ENCODE results near the gene C1orf50.

C1orf50 gene

DNA sequence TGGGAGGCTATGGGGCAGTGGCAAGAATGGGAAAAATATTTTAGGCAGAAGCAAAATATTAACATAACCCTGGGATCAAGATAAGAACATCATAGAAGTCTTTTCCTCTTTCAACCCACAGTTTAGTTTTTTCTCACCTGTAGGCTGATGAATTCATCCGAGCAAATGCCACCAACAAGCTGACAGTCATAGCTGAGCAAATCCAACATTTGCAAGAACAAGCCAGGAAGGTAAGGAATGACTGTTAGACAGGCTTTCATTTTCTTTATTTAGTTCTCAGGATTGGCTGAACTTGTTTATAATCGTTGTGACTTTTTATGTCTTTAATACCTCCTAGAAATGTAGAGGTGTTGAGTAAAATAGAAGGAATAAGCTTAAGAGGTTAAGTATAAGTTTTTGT, 6.4 kb downstream of the C1orf50 start:
- Histone ChIP-seq H3K27ac (replicated peaks) (no peak overlapping the region), H3K27me3 (ENCODE audit: insufficient read depth, poor library complexity, severe bottlenecking) (no peaks in the 10 kb centered on the region), H3K4me3 (replicated peaks; ENCODE audit: insufficient read depth, low read length) (no peak overlapping the region)
- TF ChIP-seq GABPA (IDR thresholded peaks at IDR 0.05; ENCODE audit: low read depth) (no peak), SPI1 (IDR thresholded peaks at IDR 0.05; ENCODE audit: borderline replicate concordance, low read depth) (no peak), POLR2AphosphoS5 (IDR thresholded peaks at IDR 0.05; ENCODE audit: low read depth) (no peak)
- TF ChIP-seq, protein P1, sequence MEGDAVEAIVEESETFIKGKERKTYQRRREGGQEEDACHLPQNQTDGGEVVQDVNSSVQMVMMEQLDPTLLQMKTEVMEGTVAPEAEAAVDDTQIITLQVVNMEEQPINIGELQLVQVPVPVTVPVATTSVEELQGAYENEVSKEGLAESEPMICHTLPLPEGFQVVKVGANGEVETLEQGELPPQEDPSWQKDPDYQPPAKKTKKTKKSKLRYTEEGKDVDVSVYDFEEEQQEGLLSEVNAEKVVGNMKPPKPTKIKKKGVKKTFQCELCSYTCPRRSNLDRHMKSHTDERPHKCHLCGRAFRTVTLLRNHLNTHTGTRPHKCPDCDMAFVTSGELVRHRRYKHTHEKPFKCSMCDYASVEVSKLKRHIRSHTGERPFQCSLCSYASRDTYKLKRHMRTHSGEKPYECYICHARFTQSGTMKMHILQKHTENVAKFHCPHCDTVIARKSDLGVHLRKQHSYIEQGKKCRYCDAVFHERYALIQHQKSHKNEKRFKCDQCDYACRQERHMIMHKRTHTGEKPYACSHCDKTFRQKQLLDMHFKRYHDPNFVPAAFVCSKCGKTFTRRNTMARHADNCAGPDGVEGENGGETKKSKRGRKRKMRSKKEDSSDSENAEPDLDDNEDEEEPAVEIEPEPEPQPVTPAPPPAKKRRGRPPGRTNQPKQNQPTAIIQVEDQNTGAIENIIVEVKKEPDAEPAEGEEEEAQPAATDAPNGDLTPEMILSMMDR (IDR thresholded peaks at IDR 0.05; ENCODE audit: insufficient read depth, low read length), result no peak
- TF ChIP-seq, protein P2, sequence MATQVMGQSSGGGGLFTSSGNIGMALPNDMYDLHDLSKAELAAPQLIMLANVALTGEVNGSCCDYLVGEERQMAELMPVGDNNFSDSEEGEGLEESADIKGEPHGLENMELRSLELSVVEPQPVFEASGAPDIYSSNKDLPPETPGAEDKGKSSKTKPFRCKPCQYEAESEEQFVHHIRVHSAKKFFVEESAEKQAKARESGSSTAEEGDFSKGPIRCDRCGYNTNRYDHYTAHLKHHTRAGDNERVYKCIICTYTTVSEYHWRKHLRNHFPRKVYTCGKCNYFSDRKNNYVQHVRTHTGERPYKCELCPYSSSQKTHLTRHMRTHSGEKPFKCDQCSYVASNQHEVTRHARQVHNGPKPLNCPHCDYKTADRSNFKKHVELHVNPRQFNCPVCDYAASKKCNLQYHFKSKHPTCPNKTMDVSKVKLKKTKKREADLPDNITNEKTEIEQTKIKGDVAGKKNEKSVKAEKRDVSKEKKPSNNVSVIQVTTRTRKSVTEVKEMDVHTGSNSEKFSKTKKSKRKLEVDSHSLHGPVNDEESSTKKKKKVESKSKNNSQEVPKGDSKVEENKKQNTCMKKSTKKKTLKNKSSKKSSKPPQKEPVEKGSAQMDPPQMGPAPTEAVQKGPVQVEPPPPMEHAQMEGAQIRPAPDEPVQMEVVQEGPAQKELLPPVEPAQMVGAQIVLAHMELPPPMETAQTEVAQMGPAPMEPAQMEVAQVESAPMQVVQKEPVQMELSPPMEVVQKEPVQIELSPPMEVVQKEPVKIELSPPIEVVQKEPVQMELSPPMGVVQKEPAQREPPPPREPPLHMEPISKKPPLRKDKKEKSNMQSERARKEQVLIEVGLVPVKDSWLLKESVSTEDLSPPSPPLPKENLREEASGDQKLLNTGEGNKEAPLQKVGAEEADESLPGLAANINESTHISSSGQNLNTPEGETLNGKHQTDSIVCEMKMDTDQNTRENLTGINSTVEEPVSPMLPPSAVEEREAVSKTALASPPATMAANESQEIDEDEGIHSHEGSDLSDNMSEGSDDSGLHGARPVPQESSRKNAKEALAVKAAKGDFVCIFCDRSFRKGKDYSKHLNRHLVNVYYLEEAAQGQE (IDR thresholded peaks at IDR 0.05; ENCODE audit: insufficient replicate concordance, low read depth), result no peak
- DNase-seq (ENCODE audit: low read depth in 1 of 2, low spot score in 1 of 2), result no peak

DNA sequence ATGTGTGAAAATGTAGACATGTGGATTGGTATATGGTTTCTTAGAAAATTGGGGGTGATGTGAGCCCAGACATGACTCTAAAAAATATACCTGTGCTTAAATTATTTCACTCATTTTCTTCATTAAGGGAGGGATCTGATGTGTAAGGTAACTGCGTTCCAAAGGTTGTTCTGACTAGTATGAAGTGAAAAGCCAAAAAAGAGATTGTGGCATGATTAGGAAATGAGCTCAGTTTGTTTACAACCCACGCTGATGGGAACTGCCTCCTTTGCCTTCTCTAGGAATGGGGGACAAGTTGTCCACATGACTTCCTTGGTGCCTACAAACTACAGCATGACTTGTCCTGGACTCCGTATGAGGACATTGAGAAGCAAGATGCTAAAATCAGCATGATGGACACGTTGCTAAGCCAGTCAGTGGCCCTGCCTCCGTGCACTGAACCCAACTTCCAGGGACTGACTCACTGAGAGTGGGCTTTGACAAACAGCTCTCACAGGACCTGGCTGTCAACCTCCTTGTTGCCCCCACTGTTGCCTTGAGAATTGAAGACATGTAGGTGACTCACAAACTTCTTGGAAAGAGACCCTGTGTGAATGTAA, 8.0 kb downstream of the C1orf50 start:
- H3K4me3 ChIP-seq (replicated peaks; ENCODE audit: insufficient read depth, low read length), result no peak overlapping the region
- H3K27ac ChIP-seq (replicated peaks), result no peak overlapping the region
- H3K27me3 ChIP-seq (ENCODE audit: insufficient read depth, poor library complexity, severe bottlenecking), result no peaks in the 10 kb centered on the region
- no peak for DNase-seq (ENCODE audit: low read depth in 1 of 2, low spot score in 1 of 2)
- TF ChIP-seq, protein P2 (IDR thresholded peaks at IDR 0.05; ENCODE audit: insufficient replicate concordance, low read depth), result no peak
- TF ChIP-seq SPI1 (IDR thresholded peaks at IDR 0.05; ENCODE audit: borderline replicate concordance, low read depth) (no peak), POLR2AphosphoS5 (IDR thresholded peaks at IDR 0.05; ENCODE audit: low read depth) (no peak), GABPA (IDR thresholded peaks at IDR 0.05; ENCODE audit: low read depth) (no peak)
- TF ChIP-seq, protein P1 (IDR thresholded peaks at IDR 0.05; ENCODE audit: insufficient read depth, low read length), result no peak

DNA sequence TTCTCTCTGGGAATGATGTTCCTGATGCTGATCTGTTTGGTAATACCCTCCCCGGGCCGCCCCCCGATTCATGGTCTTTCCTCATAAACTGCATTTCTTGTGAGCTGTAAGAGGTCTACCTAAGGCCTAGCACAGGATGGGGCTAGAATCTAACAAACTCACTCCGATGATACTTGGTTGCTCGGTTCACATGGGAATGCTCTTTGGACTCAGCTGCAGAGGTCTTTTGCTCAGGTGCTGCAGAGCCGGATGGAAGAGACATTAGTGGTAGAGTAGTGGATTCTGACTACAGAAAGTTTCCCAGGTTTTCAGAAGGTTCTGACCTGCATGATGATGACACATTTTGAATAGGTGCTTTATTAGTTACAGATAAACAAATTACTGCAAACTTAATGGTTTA, 9.5 kb downstream of the C1orf50 start:
- DNase-seq (ENCODE audit: low read depth in 1 of 2, low spot score in 1 of 2), result no peak
- H3K27me3 ChIP-seq (ENCODE audit: insufficient read depth, poor library complexity, severe bottlenecking), result no peaks in the 10 kb centered on the region
- TF ChIP-seq SPI1 (IDR thresholded peaks at IDR 0.05; ENCODE audit: borderline replicate concordance, low read depth) (no peak), POLR2AphosphoS5 (IDR thresholded peaks at IDR 0.05; ENCODE audit: low read depth) (no peak), GABPA (IDR thresholded peaks at IDR 0.05; ENCODE audit: low read depth) (no peak)
- TF ChIP-seq, protein P1 (IDR thresholded peaks at IDR 0.05; ENCODE audit: insufficient read depth, low read length), result no peak
- TF ChIP-seq, protein P2 (IDR thresholded peaks at IDR 0.05; ENCODE audit: insufficient replicate concordance, low read depth), result no peak

More for the DNA sequence above, 9.5 kb downstream of the C1orf50 start:
- no peak overlapping the region for H3K27ac ChIP-seq (replicated peaks)
- H3K4me3 ChIP-seq (replicated peaks; ENCODE audit: insufficient read depth, low read length), result no peak overlapping the region

Measured in HL-60 (cell line).